ENCODE measurements around the gene DCTPP1. TPM values are rescaled to one million over a fixed set of nuclear protein-coding genes. Genes with fewer than 3 reads are reported as not detected.
"Not testable (repeated sequence)": the region's sequence is repeated elsewhere in the genome, so short reads cannot be mapped to it uniquely, and the experiment has no call there.

The DCTPP1 gene
- total RNA-seq, 1 donor = 13.8 TPM

DNA sequence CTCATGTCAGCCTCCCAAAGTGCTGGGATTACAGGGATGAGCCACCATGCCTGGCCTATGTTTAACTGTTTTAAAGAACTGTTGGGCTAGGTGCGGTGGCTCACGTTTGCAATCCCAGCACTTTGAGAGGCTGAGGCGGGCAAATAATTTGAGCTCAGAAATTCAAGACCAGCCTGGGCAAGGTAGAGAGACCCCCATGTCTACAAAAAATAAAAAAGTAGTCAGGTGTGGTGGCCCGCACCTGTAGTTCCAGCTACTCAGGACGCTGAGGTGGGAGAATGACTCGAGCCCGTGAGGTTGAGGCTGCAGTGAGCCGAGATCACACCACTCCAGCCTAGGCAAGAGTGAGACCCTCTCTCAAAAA, 40.8 kb upstream of the DCTPP1 start:
- H3K4me3 ChIP-seq (ENCODE audit: insufficient read depth, low read length) = no peak overlapping the region
- peaks cover 26% of the 10 kb centered on the region for H3K27me3 ChIP-seq (ENCODE audit: insufficient read depth, low read length)
- no peaks in the 10 kb centered on the region for H3K36me3 ChIP-seq (ENCODE audit: insufficient read depth, low read length)
- no peak overlapping the region for H3K27ac ChIP-seq (ENCODE audit: low read depth, low read length)
- no peaks in the 10 kb centered on the region for H3K9me3 ChIP-seq (ENCODE audit: low read depth, low read length)
- no peaks in the 10 kb centered on the region for H3K79me2 ChIP-seq (ENCODE audit: insufficient read depth, low read length)
- H3K4me1 ChIP-seq (ENCODE audit: insufficient read depth, low read length) = no peaks in the 10 kb centered on the region
- H4K20me1 ChIP-seq (ENCODE audit: insufficient read depth, low read length) = no peaks in the 10 kb centered on the region
- H3K4me2 ChIP-seq (ENCODE audit: insufficient read depth, low read length) = no peak overlapping the region
- no peak for DNase-seq (ENCODE audit: insufficient read length, low spot score, missing footprints)
- TF ChIP-seq, protein P1, sequence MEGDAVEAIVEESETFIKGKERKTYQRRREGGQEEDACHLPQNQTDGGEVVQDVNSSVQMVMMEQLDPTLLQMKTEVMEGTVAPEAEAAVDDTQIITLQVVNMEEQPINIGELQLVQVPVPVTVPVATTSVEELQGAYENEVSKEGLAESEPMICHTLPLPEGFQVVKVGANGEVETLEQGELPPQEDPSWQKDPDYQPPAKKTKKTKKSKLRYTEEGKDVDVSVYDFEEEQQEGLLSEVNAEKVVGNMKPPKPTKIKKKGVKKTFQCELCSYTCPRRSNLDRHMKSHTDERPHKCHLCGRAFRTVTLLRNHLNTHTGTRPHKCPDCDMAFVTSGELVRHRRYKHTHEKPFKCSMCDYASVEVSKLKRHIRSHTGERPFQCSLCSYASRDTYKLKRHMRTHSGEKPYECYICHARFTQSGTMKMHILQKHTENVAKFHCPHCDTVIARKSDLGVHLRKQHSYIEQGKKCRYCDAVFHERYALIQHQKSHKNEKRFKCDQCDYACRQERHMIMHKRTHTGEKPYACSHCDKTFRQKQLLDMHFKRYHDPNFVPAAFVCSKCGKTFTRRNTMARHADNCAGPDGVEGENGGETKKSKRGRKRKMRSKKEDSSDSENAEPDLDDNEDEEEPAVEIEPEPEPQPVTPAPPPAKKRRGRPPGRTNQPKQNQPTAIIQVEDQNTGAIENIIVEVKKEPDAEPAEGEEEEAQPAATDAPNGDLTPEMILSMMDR (IDR thresholded peaks at IDR 0.05; ENCODE audit: extremely low read depth, low read depth, low read length) = no peak
- no peak overlapping the region for H2AFZ ChIP-seq (ENCODE audit: low read length)

DNA sequence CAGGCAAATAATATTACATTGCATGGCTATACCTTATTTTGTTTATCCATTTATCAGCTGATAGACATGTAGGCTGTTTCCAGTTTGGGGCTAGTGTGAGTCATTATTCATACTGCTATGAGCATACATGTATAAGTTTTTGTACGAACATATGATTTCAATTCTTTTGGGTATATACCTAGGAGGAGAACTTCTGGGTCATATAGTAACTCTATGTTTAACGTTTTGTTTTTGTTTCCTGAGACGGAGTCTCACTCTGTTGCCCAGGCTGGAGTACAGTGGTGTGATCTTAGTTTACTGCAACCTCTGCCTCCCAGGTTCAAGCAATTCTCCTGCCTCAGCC, 40.3 kb upstream of the DCTPP1 start:
- Histone ChIP-seq H3K9me3 (ENCODE audit: low read depth, low read length) (no peaks in the 10 kb centered on the region), H2AFZ (ENCODE audit: low read length) (no peak overlapping the region), H4K20me1 (ENCODE audit: insufficient read depth, low read length) (no peaks in the 10 kb centered on the region), H3K4me1 (ENCODE audit: insufficient read depth, low read length) (no peaks in the 10 kb centered on the region), H3K27me3 (ENCODE audit: insufficient read depth, low read length) (peaks cover 23% of the 10 kb centered on the region), H3K27ac (ENCODE audit: low read depth, low read length) (no peak overlapping the region), H3K36me3 (ENCODE audit: insufficient read depth, low read length) (no peaks in the 10 kb centered on the region), H3K4me2 (ENCODE audit: insufficient read depth, low read length) (no peak overlapping the region), H3K4me3 (ENCODE audit: insufficient read depth, low read length) (no peak overlapping the region), H3K79me2 (ENCODE audit: insufficient read depth, low read length) (no peaks in the 10 kb centered on the region)
- DNase-seq (ENCODE audit: insufficient read length, low spot score, missing footprints) = no peak
- TF ChIP-seq, protein P1 (IDR thresholded peaks at IDR 0.05; ENCODE audit: extremely low read depth, low read depth, low read length) = no peak

DNA sequence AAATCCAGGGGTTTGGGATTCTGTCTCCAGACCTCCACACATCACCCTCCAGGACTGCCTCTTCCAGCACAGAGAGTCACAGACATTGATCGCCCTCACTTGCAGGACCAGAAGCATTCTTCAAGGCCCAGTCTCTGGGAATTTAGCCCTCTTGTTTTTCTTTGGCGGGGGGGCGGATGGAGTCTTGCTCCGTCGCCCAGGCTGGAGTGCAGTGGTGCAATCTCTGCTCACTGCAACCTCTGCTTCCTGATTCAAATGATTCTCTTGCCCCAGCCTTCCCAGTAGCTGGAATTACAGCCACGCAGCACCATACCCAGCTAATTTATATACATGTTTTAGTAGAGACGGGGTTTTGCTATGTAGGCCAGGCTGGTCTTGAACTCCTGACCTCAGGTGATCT, 34.2 kb upstream of the DCTPP1 start:
- no peak for DNase-seq (ENCODE audit: insufficient read length, low spot score, missing footprints)
- no peaks in the 10 kb centered on the region for H3K9me3 ChIP-seq (ENCODE audit: low read depth, low read length)
- TF ChIP-seq, protein P1 (IDR thresholded peaks at IDR 0.05; ENCODE audit: extremely low read depth, low read depth, low read length) = no peak
- H3K27ac ChIP-seq (ENCODE audit: low read depth, low read length) = no peak overlapping the region
- H3K36me3 ChIP-seq (ENCODE audit: insufficient read depth, low read length) = no peaks in the 10 kb centered on the region
- no peaks in the 10 kb centered on the region for H3K4me1 ChIP-seq (ENCODE audit: insufficient read depth, low read length)
- H3K79me2 ChIP-seq (ENCODE audit: insufficient read depth, low read length) = no peaks in the 10 kb centered on the region
- H4K20me1 ChIP-seq (ENCODE audit: insufficient read depth, low read length) = no peaks in the 10 kb centered on the region
- H3K27me3 ChIP-seq (ENCODE audit: insufficient read depth, low read length) = no peaks in the 10 kb centered on the region
- H2AFZ ChIP-seq (ENCODE audit: low read length) = no peak overlapping the region
- H3K4me3 ChIP-seq (ENCODE audit: insufficient read depth, low read length) = no peak overlapping the region
- H3K4me2 ChIP-seq (ENCODE audit: insufficient read depth, low read length) = no peak overlapping the region

DNA sequence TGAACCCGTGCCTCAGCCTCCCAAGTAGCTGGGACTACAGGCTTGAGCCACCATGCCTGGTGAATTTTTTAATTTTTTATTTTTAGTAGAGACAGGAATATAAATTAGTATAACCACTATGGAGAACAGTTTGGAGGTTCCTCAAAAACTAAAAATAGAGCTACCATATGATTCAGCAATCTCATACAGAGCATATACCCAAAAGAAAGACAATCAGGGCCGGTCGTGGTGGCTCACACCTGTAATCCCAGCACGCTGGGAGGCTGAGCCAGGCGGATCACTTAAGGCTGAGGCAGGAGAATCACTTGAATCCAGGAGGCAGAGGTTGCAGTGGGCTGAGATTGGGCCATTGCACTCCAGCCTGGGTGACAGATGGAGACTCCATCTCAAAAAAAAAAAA, 31.6 kb upstream of the DCTPP1 start:
- H3K4me1 ChIP-seq (ENCODE audit: insufficient read depth, low read length); H3K79me2 ChIP-seq (ENCODE audit: insufficient read depth, low read length); H3K4me2 ChIP-seq (ENCODE audit: insufficient read depth, low read length); H3K27me3 ChIP-seq (ENCODE audit: insufficient read depth, low read length); DNase-seq (ENCODE audit: insufficient read length, low spot score, missing footprints); H3K4me3 ChIP-seq (ENCODE audit: insufficient read depth, low read length); H3K27ac ChIP-seq (ENCODE audit: low read depth, low read length); H2AFZ ChIP-seq (ENCODE audit: low read length); H4K20me1 ChIP-seq (ENCODE audit: insufficient read depth, low read length); H3K9me3 ChIP-seq (ENCODE audit: low read depth, low read length); H3K36me3 ChIP-seq (ENCODE audit: insufficient read depth, low read length): not testable (repeated sequence)

DNA sequence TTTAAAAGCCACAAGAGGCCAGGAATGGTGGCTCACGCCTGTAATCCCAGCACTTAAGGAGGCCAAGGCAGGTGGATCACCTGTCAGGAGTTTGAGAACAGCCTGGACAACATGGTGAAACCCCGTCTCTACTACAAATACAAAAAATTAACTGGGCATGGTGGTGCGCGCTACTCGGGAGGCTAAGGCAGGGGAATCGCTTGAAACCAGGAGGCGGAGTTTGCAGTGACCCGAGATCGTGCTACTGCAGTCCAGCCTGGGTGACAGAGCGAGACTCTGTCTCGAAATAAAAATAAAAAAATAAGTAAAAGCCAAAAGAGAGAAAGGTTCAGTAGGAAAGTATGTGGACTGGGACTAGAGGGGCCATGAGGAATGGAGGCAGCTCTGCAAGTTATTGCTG, 29.6 kb upstream of the DCTPP1 start:
- Histone ChIP-seq H3K27me3 (ENCODE audit: insufficient read depth, low read length) (no peaks in the 10 kb centered on the region), H4K20me1 (ENCODE audit: insufficient read depth, low read length) (no peaks in the 10 kb centered on the region), H3K9me3 (ENCODE audit: low read depth, low read length) (no peaks in the 10 kb centered on the region), H3K4me3 (ENCODE audit: insufficient read depth, low read length) (no peak overlapping the region), H3K4me1 (ENCODE audit: insufficient read depth, low read length) (no peaks in the 10 kb centered on the region), H3K79me2 (ENCODE audit: insufficient read depth, low read length) (no peaks in the 10 kb centered on the region), H3K36me3 (ENCODE audit: insufficient read depth, low read length) (no peaks in the 10 kb centered on the region), H3K27ac (ENCODE audit: low read depth, low read length) (no peak overlapping the region), H2AFZ (ENCODE audit: low read length) (no peak overlapping the region), H3K4me2 (ENCODE audit: insufficient read depth, low read length) (no peak overlapping the region)
- DNase-seq (ENCODE audit: insufficient read length, low spot score, missing footprints) = no peak
- TF ChIP-seq, protein P1 (IDR thresholded peaks at IDR 0.05; ENCODE audit: extremely low read depth, low read depth, low read length) = no peak
